Neural crest cell (in vitro differentiated cells): ENCODE results near the gene WDR6. TPM values are rescaled to one million over a fixed set of nuclear protein-coding genes. Genes with fewer than 3 reads are reported as not detected.
A peak's percentile ranks its signal among the peaks of the same experiment; 100 is the strongest.

ENCODE experiments used
- DNase-seq: peaks from one replicate; pipeline ENCODE4 v3.0.0; 2021; ENCODE audit warnings: low read depth, mixed read lengths, low spot score
- H3K27ac Mint-ChIP-seq: one replicate; pipeline ENCODE4 v1.8.0; 2021; ENCODE audit warnings: mild to moderate bottlenecking, mixed read lengths; ENCODE audit not compliant: unreplicated experiment
- H3K27me3 Mint-ChIP-seq: 2 replicates; pipeline ENCODE4 v1.8.0; 2021; ENCODE audit warnings: low read depth, mild to moderate bottlenecking, mixed read lengths
- H3K36me3 Mint-ChIP-seq: 2 replicates; pipeline ENCODE4 v1.8.0; 2021; ENCODE audit warnings: low read depth, mild to moderate bottlenecking, mixed read lengths
- H3K4me1 Mint-ChIP-seq: 2 replicates; pipeline ENCODE4 v1.8.0; 2021; ENCODE audit warnings: mixed read lengths
- H3K4me3 Mint-ChIP-seq: one replicate; pipeline ENCODE4 v1.8.0; 2021; ENCODE audit warnings: mild to moderate bottlenecking, mixed read lengths
- H3K9me3 Mint-ChIP-seq: 2 replicates; pipeline ENCODE4 v1.8.0; 2021; ENCODE audit warnings: mixed read lengths
- CTCF ChIP-seq: fragments of 200-600 bp; sonication (generic); conservative IDR thresholded peaks from 2 replicates; pipeline ENCODE4 v1.5.0; 2021; ENCODE audit warnings: antibody characterized with exemption, mild to moderate bottlenecking
- total RNA-seq: library from RNA; stranded (reverse); gene quantifications from 2 replicates; pipeline ENCODE4 v1.2.1, GENCODE V29; 2021

The WDR6 gene
- total RNA-seq, 1 donor from 2014 or later: 294 TPM

GRCh38 chr3:49021213-49021812 lies 14.1 kb downstream of the WDR6 start:
- peaks cover 36% of the 10 kb centered on the region for H3K4me1 Mint-ChIP-seq
- no peaks in the 10 kb centered on the region for H3K9me3 Mint-ChIP-seq

DNA sequence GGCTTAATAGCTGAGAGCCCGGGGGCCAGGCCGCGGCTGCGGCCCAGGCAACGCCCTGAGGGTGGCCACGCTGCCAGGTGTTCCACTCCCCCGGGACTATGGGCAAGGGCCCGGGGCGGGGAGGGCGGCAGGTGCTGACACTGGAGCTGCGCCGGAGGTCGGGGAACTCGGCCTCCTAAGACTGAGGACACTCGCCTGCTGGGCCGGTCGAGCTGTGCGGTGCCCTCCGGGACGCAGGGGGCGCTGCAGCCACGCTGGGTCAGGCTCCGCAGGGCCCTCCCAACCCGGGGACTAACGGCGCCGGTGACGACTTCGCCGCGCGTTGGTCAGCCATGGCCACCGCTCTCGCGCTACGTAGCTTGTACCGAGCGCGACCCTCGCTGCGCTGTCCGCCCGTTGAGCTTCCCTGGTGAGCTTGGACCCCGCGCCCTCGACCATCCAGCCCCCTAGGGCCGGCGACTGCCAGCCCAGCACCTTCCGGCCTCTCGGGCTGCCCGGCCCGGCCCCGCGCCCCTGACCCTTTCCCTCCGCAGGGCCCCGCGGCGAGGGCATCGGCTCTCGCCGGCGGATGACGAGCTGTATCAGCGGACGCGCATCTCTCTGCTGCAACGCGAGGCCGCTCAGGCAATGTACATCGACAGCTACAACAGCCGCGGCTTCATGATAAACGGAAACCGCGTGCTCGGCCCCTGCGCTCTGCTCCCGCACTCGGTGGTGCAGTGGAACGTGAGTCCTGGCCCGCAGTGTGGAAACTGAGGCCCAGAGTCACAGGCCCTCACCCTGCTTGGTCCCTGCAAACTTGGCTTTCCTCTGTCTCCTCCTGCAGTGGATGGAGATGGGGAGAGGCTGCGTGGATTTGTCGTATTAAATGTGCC lies 14.9 kb downstream of the WDR6 start, which contains the start of gene NDUFAF3:
NDUFAF3 (plus strand) TSS at position 309 of the 875 bp plus-strand sequence; CDS start at position 333, 24 bp downstream.
- H3K9me3 Mint-ChIP-seq: no peaks in the 10 kb centered on the region
- peak within 1 kb of the TSS; percentile 98 for H3K27ac Mint-ChIP-seq
- peaks cover 38% of the 10 kb centered on the region for H3K4me1 Mint-ChIP-seq
- peak; percentile 98 for TF ChIP-seq CTCF
- peaks cover 21% of the 10 kb centered on the region for H3K36me3 Mint-ChIP-seq
- H3K27me3 Mint-ChIP-seq: peaks cover 6% of the 10 kb centered on the region
- DNase-seq: peak; percentile 96
- H3K4me3 Mint-ChIP-seq: peak within 1 kb of the TSS; percentile 98

More at GRCh38 chr3:49021213-49021812, 14.1 kb downstream of the WDR6 start:
- Mint-ChIP-seq H3K27me3 (peaks cover 6% of the 10 kb centered on the region), H3K4me3 (peak overlapping the region; percentile 98), H3K27ac (peak overlapping the region; percentile 98), H3K36me3 (peaks cover 16% of the 10 kb centered on the region)
- no peak for TF ChIP-seq CTCF
- DNase-seq: peak; percentile 98

- peaks cover 36% of the 10 kb centered on the region for H3K4me1 Mint-ChIP-seq
- no peaks in the 10 kb centered on the region for H3K9me3 Mint-ChIP-seq
- peaks cover 6% of the 10 kb centered on the region for H3K27me3 Mint-ChIP-seq
- H3K27ac Mint-ChIP-seq: peak overlapping the region; percentile 98
- TF ChIP-seq CTCF: no peak
- peak overlapping the region; percentile 98 for H3K4me3 Mint-ChIP-seq
- DNase-seq: no peak
- H3K36me3 Mint-ChIP-seq: peaks cover 24% of the 10 kb centered on the region
These were observed 15.5 kb downstream of the WDR6 start for GRCh38 chr3:49022688-49023171.

GRCh38 chr3:49023775-49024174 lies 16.6 kb downstream of the WDR6 start:
- Mint-ChIP-seq H3K27me3 (peaks cover 7% of the 10 kb centered on the region), H3K4me3 (peak overlapping the region; percentile 98), H3K27ac (peak overlapping the region; percentile 27), H3K9me3 (no peaks in the 10 kb centered on the region), H3K36me3 (peaks cover 28% of the 10 kb centered on the region), H3K4me1 (peaks cover 43% of the 10 kb centered on the region)
- TF ChIP-seq CTCF: no peak
- no peak for DNase-seq

- peaks cover 31% of the 10 kb centered on the region for H3K36me3 Mint-ChIP-seq
- no peaks in the 10 kb centered on the region for H3K9me3 Mint-ChIP-seq
- H3K27me3 Mint-ChIP-seq: peaks cover 10% of the 10 kb centered on the region
- H3K4me1 Mint-ChIP-seq: peaks cover 46% of the 10 kb centered on the region
- H3K4me3 Mint-ChIP-seq: peak overlapping the region; percentile 98
- H3K27ac Mint-ChIP-seq: no peak overlapping the region
- no peak for DNase-seq
- no peak for TF ChIP-seq CTCF
These were observed 17.3 kb downstream of the WDR6 start for GRCh38 chr3:49024449-49024848.
